Left hindlimb (tissue), 1 donor: ENCODE results near the gene NR3C1.
"Not testable (repeated sequence)": the region's sequence is repeated elsewhere in the genome, so short reads cannot be mapped to it uniquely, and the experiment has no call there.

Source experiments
- DNase-seq: peaks from one replicate; pipeline ENCODE4 v3.0.0-alpha.2; 2018

Gene NR3C1

DNA sequence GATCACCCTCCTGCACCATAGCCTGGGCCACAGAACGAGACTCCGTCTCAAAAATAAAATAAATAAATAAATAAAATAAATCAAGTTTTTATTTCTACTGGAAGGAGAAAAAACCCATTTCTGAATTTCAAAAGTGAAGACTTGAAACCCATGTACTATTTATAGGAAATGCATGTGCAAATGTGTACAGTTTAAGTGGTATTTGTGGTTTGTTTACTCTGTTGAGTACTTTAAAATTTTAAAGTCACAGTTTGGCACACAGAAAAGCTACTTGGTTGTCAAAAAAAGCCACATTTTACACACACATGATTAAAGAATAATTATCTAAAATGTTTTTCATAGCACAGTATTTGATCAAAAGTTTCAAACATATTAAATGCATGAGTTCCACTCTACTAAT lies 43.6 kb downstream of the NR3C1 start:
- no peak for DNase-seq

DNA sequence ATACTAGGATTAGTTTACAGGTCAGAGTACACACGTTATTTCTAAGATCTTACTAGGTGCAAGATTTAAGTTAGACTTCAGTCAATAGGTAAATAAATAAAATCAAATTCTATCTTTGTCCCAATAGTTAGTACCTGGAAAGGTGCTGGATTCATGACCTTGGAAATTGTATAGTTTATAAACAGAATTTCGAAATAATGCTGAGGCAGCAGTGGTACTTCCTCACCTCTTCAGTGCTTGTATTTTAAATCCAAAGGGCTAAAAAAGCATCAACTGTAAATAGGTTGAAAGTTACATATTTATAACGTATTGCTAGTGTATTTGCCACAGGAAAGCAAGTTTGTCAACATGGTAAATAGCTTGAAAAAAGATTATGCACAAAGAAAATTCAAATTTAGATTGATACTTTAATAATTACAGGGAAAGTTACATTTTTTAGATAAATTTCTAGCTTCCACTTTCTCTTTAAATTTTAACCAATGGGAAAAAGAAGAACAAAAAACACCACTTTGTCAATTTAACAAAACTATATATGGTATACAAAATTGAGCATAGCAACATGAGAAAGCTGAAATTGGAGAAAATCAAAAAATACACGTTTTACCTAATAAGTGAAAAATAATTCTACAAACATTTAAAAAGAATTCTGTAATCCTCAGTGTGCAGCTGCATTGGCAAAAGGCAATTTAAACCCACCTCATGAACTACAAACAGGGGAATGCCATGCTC lies 46.5 kb downstream of the NR3C1 start:
- DNase-seq: no peak

DNA sequence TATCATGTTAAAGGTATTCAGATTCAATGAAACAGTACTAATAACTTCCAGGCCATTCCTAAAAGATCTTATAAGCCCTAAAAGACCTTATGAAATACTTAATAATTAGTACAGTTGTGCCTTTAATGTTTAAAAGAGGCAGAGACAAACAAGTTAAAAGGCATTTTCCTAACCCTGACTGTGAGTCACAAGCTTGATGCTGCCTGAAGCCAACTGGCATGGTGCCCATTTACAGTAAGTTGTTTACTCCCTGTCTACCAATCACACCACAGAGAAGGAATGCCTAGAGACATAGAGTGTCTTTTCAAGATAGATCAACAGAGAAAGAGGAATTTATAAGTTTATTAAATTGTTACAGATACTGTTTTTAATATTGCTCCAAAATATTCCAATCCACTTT lies 47.8 kb downstream of the NR3C1 start:
- DNase-seq: peak; percentile 63

DNA sequence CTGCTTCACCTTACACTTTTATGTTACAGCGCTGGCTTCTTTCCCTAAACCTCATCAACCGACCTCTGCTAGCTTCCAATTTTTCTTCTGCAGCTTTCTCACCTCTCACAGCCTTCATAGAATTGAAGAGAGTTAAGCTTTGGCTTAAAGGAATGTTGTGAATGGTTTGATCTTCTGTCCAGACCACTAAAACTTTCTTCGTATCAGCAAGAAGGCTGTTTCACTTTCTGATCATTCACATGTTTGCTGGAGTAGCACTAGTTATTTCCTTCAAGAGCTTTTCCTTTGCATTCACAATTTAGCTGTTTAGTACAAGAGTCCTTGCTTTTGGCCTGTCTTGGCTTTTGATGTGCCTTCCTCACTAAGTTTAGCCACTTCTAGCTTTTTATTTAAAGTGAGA lies 49.5 kb downstream of the NR3C1 start:
- no peak for DNase-seq

DNA sequence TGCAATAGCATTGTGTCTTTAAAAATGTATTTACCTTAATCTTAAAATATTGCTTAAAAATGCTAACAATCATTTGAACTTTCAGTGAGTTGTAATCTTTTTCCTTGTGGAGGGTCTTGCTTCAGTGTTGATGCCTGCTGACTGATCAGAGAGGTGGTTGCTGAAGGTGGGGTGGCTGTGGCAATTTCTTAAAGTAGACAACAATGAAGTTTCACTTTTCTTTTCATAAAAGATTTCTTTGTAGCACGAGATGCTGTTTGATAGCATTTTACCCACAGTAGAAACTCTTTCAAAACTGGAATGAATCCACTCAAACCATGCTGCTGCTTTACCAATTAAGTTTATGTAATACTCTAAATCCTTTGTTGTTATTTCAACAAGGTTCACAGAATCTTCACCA lies 50.8 kb downstream of the NR3C1 start:
- DNase-seq: no peak

DNA sequence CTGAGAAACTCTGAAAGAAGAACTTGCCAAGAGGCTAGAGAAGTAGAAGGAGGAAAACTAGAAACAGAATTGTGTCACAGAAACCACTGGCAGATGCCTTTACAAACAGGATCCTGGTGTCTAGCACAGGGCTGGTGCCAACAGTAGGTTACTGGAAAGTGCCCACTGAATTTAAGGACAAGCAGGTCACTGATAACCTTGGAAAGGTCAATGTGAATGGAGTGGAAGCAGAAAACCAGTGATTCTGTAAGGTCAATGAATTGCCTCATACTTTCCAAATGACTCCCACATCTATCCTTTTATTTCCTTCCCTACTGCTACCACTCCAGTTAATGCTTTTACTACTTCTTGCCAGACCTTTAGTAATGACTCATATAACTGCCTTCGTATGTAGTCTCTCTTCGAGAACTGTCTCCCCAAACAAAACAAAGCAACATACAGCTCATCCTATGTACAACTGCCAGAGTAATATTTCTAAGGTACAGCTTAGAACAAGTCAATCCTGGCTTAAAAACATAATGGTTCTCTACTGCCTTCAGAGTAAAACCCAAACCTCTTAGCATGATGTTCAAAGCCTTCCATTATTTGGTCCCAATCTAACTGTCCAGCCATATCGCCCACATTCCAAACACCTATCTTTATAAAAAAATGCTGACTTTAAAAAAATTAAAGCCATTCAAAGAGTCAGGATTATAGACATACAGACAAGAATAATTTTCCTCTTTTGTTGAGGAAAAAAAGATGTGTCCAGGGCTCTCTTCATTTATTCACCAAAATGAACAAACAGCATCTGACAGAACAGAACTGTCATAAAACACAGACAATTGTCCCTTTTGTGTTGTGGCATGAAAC lies 52.5 kb downstream of the NR3C1 start:
- no peak for DNase-seq

DNA sequence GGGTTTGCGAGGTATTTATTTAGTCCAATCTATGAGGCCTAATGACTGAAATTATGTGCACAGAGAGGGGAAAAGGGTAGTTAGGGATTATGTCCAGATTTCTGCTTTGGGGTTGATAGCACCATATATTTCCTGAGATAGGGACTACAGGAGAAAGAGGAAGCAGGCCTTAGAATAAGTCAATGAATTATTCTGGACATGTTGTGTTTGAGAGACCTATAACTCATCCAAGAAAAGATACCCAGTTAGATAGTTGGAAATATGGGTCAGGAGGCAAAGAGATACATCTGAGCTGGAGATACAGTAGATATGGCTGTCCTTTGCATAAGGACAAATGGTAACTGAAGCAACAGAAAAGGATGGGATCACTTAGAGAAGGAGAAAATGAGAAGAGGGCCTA lies 53.1 kb downstream of the NR3C1 start:
- DNase-seq: no peak

DNA sequence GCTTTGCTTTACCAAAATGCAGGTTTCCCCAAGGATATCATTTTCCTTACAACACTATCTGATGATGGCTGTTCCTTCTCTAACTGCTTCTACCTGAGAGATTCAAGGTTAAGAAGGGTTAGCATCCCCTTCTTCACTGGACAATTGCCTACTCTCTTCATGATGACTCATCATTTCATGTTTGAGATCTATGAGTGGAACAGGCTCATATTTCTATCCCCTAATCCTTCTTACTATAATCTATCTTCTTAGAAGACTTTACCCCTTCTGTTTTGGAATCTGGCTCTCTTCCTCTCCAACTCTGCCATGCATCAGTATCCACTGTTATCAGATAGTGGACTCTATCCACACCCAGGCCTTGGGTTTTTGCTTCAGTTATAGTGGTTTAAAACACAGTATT lies 54.3 kb downstream of the NR3C1 start:
- DNase-seq: no peak

DNA sequence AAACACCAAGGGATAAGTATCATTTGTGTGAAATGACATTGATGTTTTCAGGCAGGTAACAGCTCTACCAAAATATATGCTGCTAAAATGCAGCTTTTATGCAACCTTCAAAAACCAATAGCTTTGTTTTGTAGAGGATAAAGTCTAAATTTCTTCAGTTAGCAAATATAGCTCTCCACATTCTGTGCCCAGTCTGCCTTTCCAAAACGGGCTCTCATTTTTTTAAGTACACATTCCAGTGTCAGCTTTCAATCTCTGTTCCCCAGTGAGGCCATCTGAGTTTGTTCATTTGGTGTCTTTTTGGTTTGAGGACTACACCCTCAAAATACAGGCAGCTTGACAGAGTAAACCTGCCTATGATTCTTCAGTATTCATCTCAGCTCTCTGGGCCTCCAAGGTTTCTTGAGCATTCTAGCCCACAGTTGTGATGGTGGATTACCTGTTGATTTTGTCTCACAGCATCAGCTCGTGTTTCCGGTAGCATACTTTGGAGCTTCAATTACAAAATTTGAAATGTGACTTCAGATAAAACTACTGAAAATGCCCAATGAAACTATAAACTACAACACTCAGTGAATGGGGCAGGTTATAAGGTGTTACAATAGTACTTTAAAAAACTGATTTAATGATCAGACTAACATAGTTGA lies 55.7 kb downstream of the NR3C1 start:
- DNase-seq: no peak

DNA sequence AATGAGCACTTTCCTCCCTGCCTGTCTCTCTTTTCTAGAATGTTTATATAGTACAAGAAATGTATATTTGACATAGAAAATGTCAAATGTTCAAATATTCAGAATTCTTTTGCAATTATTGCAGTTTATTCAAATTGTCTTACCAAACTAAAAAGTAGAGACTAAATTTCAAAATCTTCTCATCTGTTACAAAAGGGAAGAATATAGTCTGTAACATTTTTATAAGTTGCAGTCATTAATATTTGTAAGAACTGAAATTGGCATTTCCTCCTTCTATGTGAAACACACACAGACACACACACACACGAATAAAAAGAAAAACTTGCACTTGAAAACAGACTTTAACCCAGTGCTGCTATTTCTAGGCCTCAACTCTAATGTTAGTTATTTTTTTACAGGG lies 56.4 kb downstream of the NR3C1 start:
- DNase-seq: no peak

DNA sequence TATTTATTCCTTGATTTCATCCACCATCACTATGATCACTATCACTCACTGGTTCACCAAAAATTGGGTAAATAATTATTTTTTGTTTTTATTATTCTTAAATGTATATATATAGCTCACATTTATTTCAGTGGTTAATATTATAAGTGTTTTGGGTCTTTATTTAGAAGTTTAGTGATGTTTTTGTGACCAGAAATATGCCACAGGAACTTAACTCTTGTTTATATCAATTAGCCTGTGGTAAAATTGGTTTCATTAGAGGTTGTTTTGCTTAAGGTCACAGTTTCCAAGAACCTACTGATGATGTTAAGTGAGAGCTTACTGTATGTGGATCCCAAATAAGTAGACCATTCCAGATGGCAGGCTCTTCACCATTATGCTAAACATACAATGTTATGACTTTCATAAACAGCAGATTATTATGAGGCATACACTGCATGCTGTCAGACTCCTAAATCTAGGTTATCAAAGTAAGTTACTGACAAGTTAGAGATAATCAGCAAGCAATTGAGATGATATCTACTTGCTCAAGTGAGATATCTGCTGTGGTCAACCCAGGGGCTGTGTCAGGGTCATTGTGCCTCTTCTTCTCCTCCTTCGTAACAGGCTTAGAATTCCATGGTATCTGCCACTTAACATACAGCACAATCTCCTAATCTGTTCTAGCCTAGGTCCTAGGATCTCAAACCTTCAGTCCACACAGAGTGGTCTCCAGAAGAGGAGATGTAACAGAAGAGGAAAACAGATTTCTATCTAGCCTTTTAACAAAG lies 57.6 kb downstream of the NR3C1 start:
- DNase-seq: no peak

DNA sequence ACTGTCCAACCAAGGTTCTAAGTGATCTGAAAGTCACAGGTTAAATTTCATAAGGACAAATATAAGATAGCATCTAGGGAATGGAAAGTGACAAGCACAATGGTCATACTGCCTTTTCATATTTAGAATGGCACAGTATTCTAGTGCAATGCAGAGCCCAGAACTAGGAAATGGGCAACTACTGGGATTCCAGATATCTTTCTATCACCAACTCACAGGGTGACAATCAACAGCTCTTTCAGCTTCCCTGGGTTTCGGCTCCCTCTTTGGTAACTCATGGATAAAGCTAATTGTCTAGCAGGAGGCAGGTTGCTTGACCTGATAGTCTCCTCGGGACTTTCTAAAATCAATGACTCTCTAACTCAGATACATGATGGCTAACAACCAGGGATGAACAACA lies 60.4 kb downstream of the NR3C1 start:
- DNase-seq: no peak

DNA sequence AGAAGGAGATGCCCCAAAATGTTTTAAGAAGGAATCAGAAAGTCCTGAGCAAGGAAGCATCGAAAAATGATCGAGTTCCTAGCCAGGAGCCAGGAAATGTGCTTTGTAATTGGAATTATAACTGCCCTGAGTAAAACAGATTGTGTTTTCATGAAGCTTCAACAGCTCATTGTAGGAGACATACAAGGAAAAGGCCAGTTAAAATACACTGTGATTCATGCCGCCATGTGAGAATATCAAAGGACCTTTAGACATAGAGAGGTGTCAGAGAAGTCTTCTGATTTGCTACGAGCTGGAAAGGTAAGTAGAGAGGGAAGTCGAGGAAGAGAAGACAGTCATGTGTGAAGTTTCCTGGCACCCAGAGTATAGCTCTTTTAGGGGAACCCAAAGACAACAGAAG lies 60.9 kb downstream of the NR3C1 start:
- DNase-seq: no peak

DNA sequence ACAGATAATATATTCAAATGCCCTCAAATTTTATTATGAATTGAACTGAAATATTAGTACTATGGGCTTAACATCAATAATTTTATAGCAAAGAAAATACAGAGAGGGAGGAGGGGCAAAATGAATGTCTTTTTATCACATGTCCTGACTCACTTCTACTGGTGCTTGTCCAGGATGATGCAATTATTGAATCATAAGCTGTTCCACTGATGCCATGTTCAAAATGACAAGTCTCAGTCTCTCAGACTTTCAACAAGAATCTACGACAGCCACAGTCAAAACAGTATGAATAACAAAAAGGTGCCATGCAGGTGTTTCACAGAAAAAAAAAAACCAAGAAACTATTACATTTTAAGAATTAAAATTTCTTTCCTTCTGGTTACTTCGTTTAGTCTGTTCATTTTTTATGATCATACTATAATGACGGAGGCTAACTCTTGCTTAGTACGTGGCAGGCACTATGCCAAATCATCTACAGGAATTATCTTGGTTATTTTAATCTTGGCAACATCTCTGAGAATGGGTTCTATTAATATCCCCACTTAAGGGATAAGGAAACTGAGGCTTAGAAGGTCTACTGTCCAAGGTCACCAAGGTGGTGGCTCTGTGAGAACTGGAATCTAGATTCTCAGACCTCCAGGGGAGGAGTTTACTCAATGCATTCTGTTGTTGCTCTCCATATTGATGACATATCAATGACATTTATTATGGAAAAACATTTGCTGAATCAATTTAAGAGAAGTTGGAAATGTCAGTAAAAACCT lies 61.5 kb downstream of the NR3C1 start:
- DNase-seq: no peak

DNA sequence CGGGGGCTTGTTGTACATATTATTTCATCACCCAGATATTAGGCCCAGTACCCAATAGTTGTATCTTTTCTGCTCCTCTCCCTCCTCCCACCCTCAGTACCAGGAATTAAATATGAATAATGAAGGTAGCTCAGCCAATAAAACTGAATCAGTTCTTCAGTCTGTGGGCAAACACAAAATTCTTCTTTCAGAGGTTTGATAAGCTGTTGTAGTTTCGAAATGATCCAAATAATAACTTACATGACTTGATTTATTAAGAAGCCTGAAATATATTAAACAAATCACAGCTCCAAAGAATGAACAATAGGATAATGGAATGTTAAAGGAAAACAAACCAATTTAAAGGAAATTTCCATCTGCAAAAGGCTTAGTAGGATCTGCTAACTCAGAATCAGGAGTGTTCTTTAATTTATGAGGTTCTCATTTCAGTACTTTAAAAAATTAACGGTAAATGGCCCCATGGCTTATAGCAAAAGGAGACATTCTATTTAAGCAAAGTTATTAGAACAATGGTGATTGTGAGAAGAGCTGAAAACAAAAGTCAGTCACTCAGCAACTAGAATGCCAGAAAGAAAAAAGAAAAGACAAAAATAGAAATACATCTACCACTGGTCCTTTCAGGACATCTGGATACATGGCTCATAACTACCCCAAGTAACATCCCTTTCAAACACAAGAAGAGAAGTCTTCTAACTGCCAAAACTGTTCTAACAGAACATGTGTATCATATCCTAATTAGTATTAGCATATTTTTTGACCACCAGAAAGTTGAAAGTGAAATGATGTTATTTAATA lies 62.4 kb downstream of the NR3C1 start:
- no peak for DNase-seq

DNA sequence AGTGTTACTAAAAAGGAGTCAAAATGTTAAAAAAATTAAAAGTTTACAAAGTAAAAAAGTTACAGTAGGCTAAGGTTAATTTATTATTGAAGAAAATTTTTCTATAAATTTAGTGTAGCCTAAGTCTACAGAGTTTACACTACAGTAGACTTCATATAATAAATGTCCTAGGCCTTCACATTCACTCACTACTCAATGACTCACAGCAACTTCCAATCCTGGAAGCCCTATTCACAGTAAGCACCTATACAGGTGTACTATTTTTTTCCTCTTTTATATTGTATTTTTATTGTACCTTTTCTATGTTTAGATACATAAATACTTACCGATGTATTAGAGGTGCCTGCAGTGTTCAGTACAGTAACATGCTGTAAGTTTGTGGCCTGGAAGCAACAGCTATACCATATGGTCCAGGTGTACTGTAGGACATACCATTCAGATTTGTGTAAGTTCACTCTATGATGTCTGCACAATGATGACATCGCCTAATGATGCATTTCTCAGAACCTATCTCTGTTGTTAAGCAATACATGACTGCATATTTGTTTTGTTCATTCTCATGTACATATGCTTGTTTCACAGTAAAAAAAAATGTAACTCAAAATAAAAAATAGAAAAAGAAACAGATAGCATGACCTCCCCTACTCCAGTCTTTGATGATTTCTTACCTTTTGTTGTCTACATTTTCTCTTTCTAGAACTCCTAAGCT lies 64.7 kb downstream of the NR3C1 start:
- DNase-seq: no peak

DNA sequence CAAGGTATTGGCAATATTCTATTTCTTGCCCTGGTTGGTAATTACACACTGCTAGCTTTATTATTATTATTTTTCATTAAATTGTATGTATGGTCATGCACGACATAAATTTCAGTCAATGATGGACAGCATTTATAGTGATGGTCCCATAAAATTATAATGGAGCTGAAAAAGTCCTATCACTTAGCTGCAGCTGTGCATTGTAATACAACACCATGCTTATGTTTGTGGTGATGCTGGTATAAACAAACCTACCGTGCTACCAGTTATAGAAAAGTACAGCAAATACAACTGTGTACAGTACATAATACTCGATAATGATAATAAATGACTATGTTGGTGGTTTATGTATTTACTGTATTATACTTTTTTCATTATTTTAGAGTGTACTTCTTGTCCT lies 65.5 kb downstream of the NR3C1 start:
- DNase-seq: no peak

DNA sequence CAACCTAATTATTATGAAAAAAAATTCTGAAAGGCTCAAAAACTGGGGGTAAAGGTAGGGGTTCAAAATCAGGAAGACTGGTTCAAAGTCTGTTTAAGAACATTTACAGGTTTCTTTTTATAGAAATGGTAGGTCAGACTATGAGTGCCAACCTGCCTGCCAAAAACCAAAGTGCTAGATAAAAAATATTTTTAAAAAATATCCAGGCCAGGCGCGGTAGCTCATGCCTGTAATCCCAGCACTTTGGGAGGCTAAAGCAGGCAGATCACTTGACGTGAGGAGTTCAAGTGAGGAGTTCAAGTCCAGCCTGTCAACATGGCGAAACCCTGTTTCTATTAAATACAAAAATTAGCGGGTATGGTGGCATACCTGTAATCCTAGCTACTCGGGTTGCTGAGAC lies 67.0 kb downstream of the NR3C1 start:
- DNase-seq: no peak

DNA sequence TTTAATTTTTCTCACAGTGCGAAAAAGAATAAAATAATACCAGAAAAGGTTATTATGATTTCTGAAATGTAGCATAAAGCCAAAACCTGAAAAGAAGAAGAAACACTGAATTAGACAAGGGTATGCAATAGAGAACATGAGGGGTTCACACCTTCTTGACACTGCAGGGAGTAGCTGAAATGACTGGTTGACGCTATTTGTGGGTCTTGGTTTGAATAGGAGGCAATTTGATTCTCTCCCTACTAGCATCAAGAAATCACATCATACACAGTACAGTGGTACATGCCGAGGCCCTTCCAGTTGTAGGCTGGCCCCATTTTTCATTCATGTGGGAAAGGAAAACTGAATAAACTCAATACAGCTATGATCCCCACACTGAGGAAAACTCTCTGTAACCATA lies 68.6 kb downstream of the NR3C1 start:
- no peak for DNase-seq

DNA sequence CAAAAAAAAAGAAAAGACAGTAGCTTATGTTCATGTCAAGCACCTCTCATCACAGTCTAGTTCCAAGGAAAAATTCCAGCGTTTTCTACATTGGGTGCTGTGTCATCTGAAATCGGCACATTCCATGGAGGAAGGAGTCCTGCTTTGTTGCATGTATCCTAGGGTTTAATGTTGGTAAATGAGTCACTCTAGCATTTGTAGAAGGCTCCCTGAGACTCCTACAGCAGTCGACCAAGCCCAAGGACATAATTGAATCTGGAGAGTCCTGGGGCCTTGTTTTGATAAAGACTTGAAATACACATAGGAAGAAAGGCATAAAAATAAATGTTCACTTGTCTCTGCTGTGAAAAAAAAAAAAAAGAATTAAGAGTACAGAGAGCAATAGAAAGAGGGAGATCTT lies 69.1 kb downstream of the NR3C1 start:
- not testable (repeated sequence) for DNase-seq

DNA sequence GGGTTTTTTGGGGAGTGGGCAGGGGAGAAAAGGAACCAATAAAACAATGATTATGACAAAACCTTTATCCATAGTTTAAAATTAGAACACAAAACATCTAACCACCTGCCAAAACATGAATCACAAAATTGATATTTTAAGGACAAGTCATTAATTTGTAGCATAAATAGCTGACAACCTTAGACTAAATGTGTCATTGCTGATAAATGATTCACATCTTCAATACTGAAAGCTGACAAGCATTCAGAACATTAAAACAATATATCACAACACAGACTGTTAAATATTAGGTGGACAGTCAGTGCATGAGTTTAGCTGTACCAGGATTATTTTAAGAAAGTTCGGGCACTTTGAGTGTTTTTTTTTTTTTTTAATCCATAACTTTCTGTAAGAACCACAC lies 71.5 kb downstream of the NR3C1 start:
- no peak for DNase-seq
